GM23248 (cell line): ENCODE results near the gene PTPRE. TPM values are rescaled to one million over a fixed set of nuclear protein-coding genes. Genes with fewer than 3 reads are reported as not detected.

Source experiments
- DNase-seq: peaks from one replicate; pipeline ENCODE4 v3.0.0-alpha.2; 2015
- H2AFZ ChIP-seq: fragments of 200-600 bp; sonication (generic); 2 replicates; pipeline ENCODE4 v1.6.1; 2016; ENCODE audit warnings: antibody characterized with exemption
- H3F3A ChIP-seq: fragments of 200-600 bp; sonication (generic); 2 replicates; pipeline ENCODE4 v1.6.1; 2016; ENCODE audit warnings: mild to moderate bottlenecking, antibody characterized with exemption, mixed run types; ENCODE audit not compliant: insufficient read depth
- H3K27ac ChIP-seq: fragments of 200-600 bp; sonication (generic); 2 replicates; pipeline ENCODE4 v1.5.1; 2016; ENCODE audit warnings: mild to moderate bottlenecking
- H3K27me3 ChIP-seq: fragments of 200-600 bp; sonication (generic); replicated peaks from 2 replicates; pipeline ENCODE4 v1.6.1; 2016; ENCODE audit warnings: mild to moderate bottlenecking; ENCODE audit not compliant: insufficient read depth
- H3K36me3 ChIP-seq: fragments of 200-600 bp; sonication (generic); 2 replicates; pipeline ENCODE4 v1.6.1; 2016; ENCODE audit warnings: low read depth, mild to moderate bottlenecking
- H3K4me1 ChIP-seq: fragments of 200-600 bp; sonication (generic); 2 replicates; pipeline ENCODE4 v1.6.1; 2016; ENCODE audit warnings: mild to moderate bottlenecking; ENCODE audit not compliant: insufficient read depth
- H3K4me2 ChIP-seq: fragments of 200-600 bp; sonication (generic); one replicate; pipeline ENCODE4 v1.6.1; 2016; ENCODE audit warnings: mild to moderate bottlenecking; ENCODE audit not compliant: unreplicated experiment
- H3K4me3 ChIP-seq: fragments of 200-600 bp; sonication (generic); 2 replicates; pipeline ENCODE4 v1.5.1; 2016; ENCODE audit warnings: mild to moderate bottlenecking
- H3K79me2 ChIP-seq: fragments of 200-600 bp; sonication (generic); 2 replicates; pipeline ENCODE4 v1.6.1; 2016; ENCODE audit warnings: mild to moderate bottlenecking; ENCODE audit not compliant: insufficient read depth
- H3K9ac ChIP-seq: fragments of 200-600 bp; sonication (generic); 2 replicates; pipeline ENCODE4 v1.6.1; 2016; ENCODE audit warnings: mild to moderate bottlenecking
- H3K9me2 ChIP-seq: fragments of 200-600 bp; sonication (generic); 2 replicates; pipeline ENCODE4 v1.6.1; 2016; ENCODE audit warnings: mixed run types, mild to moderate bottlenecking, moderate library complexity; ENCODE audit not compliant: insufficient read depth
- H3K9me3 ChIP-seq: fragments of 200-600 bp; sonication (generic); one replicate; pipeline ENCODE4 v1.6.1; 2017; ENCODE audit warnings: low read depth
- H4K20me1 ChIP-seq: fragments of 200-600 bp; sonication (generic); 2 replicates; pipeline ENCODE4 v1.6.0; 2016; ENCODE audit not compliant: insufficient read depth
- EZH2 ChIP-seq: fragments of 200-600 bp; sonication (generic); IDR thresholded peaks from 2 replicates; pipeline ENCODE4 v1.6.1; 2018; ENCODE audit warnings: antibody characterized with exemption, mild to moderate bottlenecking; ENCODE audit not compliant: insufficient read depth, poor library complexity, severe bottlenecking
- EZH2phosphoT487 ChIP-seq: fragments of 200-600 bp; sonication (generic); IDR thresholded peaks from 2 replicates; pipeline ENCODE4 v1.6.1; 2018; ENCODE audit warnings: antibody characterized with exemption, moderate library complexity, mild to moderate bottlenecking, low read depth; ENCODE audit not compliant: insufficient read depth
- WGBS, 2 experiments: methylation state at CpG; one replicate each; pipeline ENCODE4 v1.1.6; 2015 to 2017; ENCODE audit warnings: low lambda C conversion rate in 2 of 2, low coverage in 1 of 2; ENCODE audit errors: missing lambda C conversion rate in 2 of 2; 5-methylcytosine and 5-hydroxymethylcytosine counted together
- in situ Hi-C: fragments of 300-500 bp; cut with MboI; formaldehyde crosslinking; loops from 2 replicates; pipeline ENCODE4 v1.15.0; 2020
- polyA plus RNA-seq: library from polyadenylated mRNA; unstranded; fragments of >200 nt; fragmentation: Nextera tagmentation; extraction: Ambion mirVana; gene quantifications from 2 replicates; pipeline ENCODE4 v1.2.1, GENCODE V29; 2016
- total RNA-seq: library from RNA; depleted of rRNA; stranded (reverse); fragments of >200 nt; shearing (Covaris generic); gene quantifications from 2 replicates; pipeline ENCODE4 v1.2.3, GENCODE V29; 2014

The PTPRE gene
- total and polyA plus RNA-seq, 2 experiments from 2014 or later = 2.7 to 4.7 TPM

- H3K27me3 ChIP-seq = no peaks in the 10 kb centered on the region
- no peak overlapping the region for H2AFZ ChIP-seq
- H3K9ac ChIP-seq = no peak overlapping the region
- no peak overlapping the region for H3K27ac ChIP-seq
- TF ChIP-seq EZH2phosphoT487 = no peak
- no peak for TF ChIP-seq EZH2
- H3K4me3 ChIP-seq = no peak overlapping the region
- no peaks in the 10 kb centered on the region for H3K9me3 ChIP-seq
- no peaks in the 10 kb centered on the region for H3K79me2 ChIP-seq
- H3F3A ChIP-seq = no peaks in the 10 kb centered on the region; the same call in 1 of the 2 replicates
- in situ Hi-C loops = no loop called here
- H4K20me1 ChIP-seq = no peaks in the 10 kb centered on the region
- DNase-seq = peak; percentile 15
- H3K9me2 ChIP-seq = no peaks in the 10 kb centered on the region
- 73 to 78% methylated on average over 24 of the region's 24 CpGs for WGBS, 2 experiments
- no peak overlapping the region for H3K4me2 ChIP-seq
- no peaks in the 10 kb centered on the region for H3K36me3 ChIP-seq
- H3K4me1 ChIP-seq = no peaks in the 10 kb centered on the region
Observed at GRCh38 chr10:128028508-128029289, 121.8 kb downstream of the PTPRE start.

- H3K4me2 ChIP-seq = no peak overlapping the region
Observed at GRCh38 chr10:128029290-128029651, 122.4 kb downstream of the PTPRE start.

DNA sequence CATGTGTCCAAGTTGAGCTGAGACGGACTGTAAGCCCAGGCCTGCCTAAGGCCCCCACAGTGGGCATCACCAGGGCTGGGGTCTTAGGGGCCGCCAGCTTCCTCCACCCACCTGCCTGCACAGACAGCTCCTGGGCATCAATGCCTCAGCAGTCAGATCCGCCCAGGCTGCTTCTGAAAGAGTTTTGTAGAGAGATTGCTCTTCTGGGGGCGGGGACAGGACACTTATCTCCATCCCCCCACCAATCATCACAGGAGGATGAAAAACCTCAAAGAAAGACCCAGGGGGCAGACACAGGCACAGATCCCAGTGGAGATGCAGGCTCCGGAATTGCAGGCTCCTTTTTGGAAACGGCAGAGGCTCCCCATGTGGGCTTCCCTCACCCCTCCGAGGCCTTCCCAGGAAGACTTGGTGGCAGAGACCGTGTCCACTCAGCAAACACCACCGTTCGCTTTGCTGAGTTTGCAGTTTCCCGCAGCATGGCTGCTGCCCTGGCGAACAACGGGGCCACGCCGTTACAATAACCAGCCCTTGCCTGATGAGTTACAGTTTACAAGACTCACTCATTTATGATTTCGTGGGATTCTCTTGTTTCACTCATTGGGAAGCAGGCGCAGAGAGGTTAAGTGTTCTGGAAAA is 122.9 kb downstream of the PTPRE start:
- H3K36me3 ChIP-seq = no peaks in the 10 kb centered on the region
- no peak overlapping the region for H3K27ac ChIP-seq
- DNase-seq = no peak
- H3K9me3 ChIP-seq = no peaks in the 10 kb centered on the region
- H3K9ac ChIP-seq = no peak overlapping the region
- no peaks in the 10 kb centered on the region for H4K20me1 ChIP-seq
- no peak overlapping the region for H3K4me3 ChIP-seq
- H3K27me3 ChIP-seq = no peaks in the 10 kb centered on the region
- in situ Hi-C loops = no loop called here
- H3K4me1 ChIP-seq = no peaks in the 10 kb centered on the region
- H3K79me2 ChIP-seq = no peaks in the 10 kb centered on the region
- H3K9me2 ChIP-seq = no peaks in the 10 kb centered on the region
- 53 to 57% methylated on average over 17 of the region's 17 CpGs for WGBS, 2 experiments
- H3F3A ChIP-seq = no peaks in the 10 kb centered on the region; the same call in 1 of the 2 replicates
- H3K4me2 ChIP-seq = no peak overlapping the region
- TF ChIP-seq EZH2phosphoT487 = no peak
- TF ChIP-seq EZH2 = no peak
- H2AFZ ChIP-seq = no peak overlapping the region

More at GRCh38 chr10:128029290-128029651, 122.4 kb downstream of the PTPRE start:
- no peak for TF ChIP-seq EZH2
- Histone ChIP-seq H3F3A (no peaks in the 10 kb centered on the region; the same call in 1 of the 2 replicates), H3K4me3 (no peak overlapping the region), H2AFZ (no peak overlapping the region), H3K9me2 (no peaks in the 10 kb centered on the region), H3K27me3 (no peaks in the 10 kb centered on the region), H3K4me1 (no peaks in the 10 kb centered on the region), H3K9ac (no peak overlapping the region), H3K27ac (no peak overlapping the region), H3K36me3 (no peaks in the 10 kb centered on the region), H4K20me1 (no peaks in the 10 kb centered on the region), H3K79me2 (no peaks in the 10 kb centered on the region), H3K9me3 (no peaks in the 10 kb centered on the region)
- 73 to 76% methylated on average over 7 of the region's 7 CpGs for WGBS, 2 experiments
- DNase-seq = no peak
- in situ Hi-C loops = no loop called here

DNA sequence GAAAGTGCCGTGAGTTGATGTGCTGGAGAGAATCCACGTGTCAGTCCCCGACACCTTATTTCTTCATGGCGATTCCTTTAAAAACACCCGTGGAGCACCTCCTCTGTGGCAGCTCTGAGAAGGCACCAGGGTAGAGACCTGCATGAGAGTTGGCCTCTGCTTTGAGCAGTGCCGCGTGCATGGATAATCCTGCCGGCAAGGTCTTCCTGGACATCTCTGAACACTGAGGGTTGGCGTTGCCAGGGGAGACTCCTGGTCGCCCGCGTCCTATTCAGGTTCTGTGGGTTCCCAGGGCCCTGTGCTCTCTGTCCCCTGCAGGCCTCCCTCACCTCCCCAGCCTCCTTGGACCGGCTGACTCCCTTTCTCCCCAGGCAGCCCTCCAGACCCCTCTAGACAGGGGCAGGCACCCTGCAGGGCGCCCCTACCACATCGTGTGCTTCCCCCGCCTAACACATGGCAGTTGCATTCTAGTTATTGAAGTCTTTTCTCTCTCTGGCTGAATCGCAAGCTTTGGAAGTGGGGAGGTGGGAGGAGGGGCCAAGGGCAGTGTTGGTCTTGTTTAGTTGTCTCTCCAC is 123.7 kb downstream of the PTPRE start:
- no peaks in the 10 kb centered on the region; the same call in 1 of the 2 replicates for H3F3A ChIP-seq
- no peak overlapping the region for H3K4me2 ChIP-seq
- no peak for TF ChIP-seq EZH2
- TF ChIP-seq EZH2phosphoT487 = no peak
- no peak overlapping the region for H3K9ac ChIP-seq
- no peaks in the 10 kb centered on the region for H3K4me1 ChIP-seq
- no peak overlapping the region for H3K4me3 ChIP-seq
- no peaks in the 10 kb centered on the region for H3K79me2 ChIP-seq
- H4K20me1 ChIP-seq = no peaks in the 10 kb centered on the region
- no peaks in the 10 kb centered on the region for H3K9me3 ChIP-seq
- no peaks in the 10 kb centered on the region for H3K9me2 ChIP-seq
- no peaks in the 10 kb centered on the region for H3K36me3 ChIP-seq
- no peak overlapping the region for H2AFZ ChIP-seq
- DNase-seq = no peak
- H3K27ac ChIP-seq = no peak overlapping the region
- in situ Hi-C loops = no loop called here
- H3K27me3 ChIP-seq = no peaks in the 10 kb centered on the region
- 83 to 84% methylated on average over 17 of the region's 17 CpGs for WGBS, 2 experiments
